IMR-90 (cell line): ENCODE measurements around the gene GGCT. TPM values are rescaled to one million over a fixed set of nuclear protein-coding genes. Genes with fewer than 3 reads are reported as not detected.

Experiments used
- ATAC-seq: fragments of 200-7000 bp; cut with Tn5 transposase; 2 replicates; pipeline ENCODE4 v1.9.1; 2020; ENCODE audit warnings: low read depth, mild to moderate bottlenecking, moderate library complexity
- BruUV-seq: library from RNA; stranded (reverse); fragments of 400-500 nt; replicated peaks from 2 replicates; lab custom pipeline; 2021; lab: Mats Ljungman, UMichigan
- CTCF ChIA-PET: fragments of 300-600 bp; formaldehyde crosslinking; extraction: SDS; loops from one replicate; lab custom pipeline; 2021; ENCODE audit warnings: antibody characterized with exemption; lab: Yijun Ruan, JAX
- POLR2A ChIA-PET: fragments of 300-600 bp; sonication (Branson Sonifier 250); formaldehyde crosslinking; loops from one replicate; lab custom pipeline; 2022; ENCODE audit warnings: antibody characterized with exemption; ENCODE audit not compliant: unreplicated experiment; lab: Charles Lee
- DNase-seq: peaks from one replicate; pipeline ENCODE4 v3.0.0; 2013
- H2AFZ ChIP-seq: replicated peaks from 2 replicates; pipeline ENCODE3; 2013; ENCODE audit warnings: low read length, mild to moderate bottlenecking; ENCODE audit not compliant: poor library complexity
- H2AK5ac ChIP-seq: 2 replicates; pipeline ENCODE4 v1.6.1; 2013; ENCODE audit warnings: low read depth, low read length, inconsistent platforms
- H2AK9ac ChIP-seq: replicated peaks from 2 replicates; pipeline ENCODE3; 2013; ENCODE audit warnings: mild to moderate bottlenecking, low read depth, low read length, moderate library complexity; ENCODE audit not compliant: poor library complexity
- H2BK120ac ChIP-seq: 2 replicates; pipeline ENCODE4 v1.6.1; 2013; ENCODE audit warnings: low read depth, low read length, inconsistent platforms
- H2BK15ac ChIP-seq: 3 replicates; pipeline ENCODE4 v1.6.1; 2013; ENCODE audit warnings: low read depth, low read length, inconsistent platforms
- H2BK20ac ChIP-seq: 2 replicates; pipeline ENCODE4 v1.6.1; 2013; ENCODE audit warnings: low read depth, mild to moderate bottlenecking, inconsistent platforms, low read length, moderate library complexity
- H2BK5ac ChIP-seq: 2 replicates; pipeline ENCODE4 v1.6.1; 2013; ENCODE audit warnings: mild to moderate bottlenecking, low read depth, low read length, inconsistent platforms; ENCODE audit not compliant: poor library complexity, severe bottlenecking
- H3K14ac ChIP-seq: replicated peaks from 2 replicates; pipeline ENCODE4 v1.6.1; 2013; ENCODE audit warnings: low read depth, low read length, inconsistent platforms
- H3K18ac ChIP-seq: 2 replicates; pipeline ENCODE4 v1.6.1; 2013; ENCODE audit warnings: low read depth, low read length, control low read depth
- H3K23ac ChIP-seq: 2 replicates; pipeline ENCODE4 v1.6.1; 2013; ENCODE audit warnings: low read depth, low read length, inconsistent platforms
- H3K27ac ChIP-seq: 2 replicates; pipeline ENCODE4 v1.5.1; 2013; ENCODE audit warnings: mild to moderate bottlenecking, control low read depth, low read length; ENCODE audit not compliant: insufficient read depth
- H3K27me3 ChIP-seq: 2 replicates; pipeline ENCODE4 v1.6.1; 2013; ENCODE audit warnings: low read length; ENCODE audit not compliant: control insufficient read depth, insufficient read depth
- H3K36me3 ChIP-seq: 2 replicates; pipeline ENCODE4 v1.6.1; 2013; ENCODE audit warnings: low read length, mixed read lengths; ENCODE audit not compliant: control insufficient read depth, insufficient read depth
- H3K4ac ChIP-seq: 2 replicates; pipeline ENCODE4 v1.6.1; 2013; ENCODE audit warnings: low read depth, low read length, inconsistent platforms
- H3K4me1 ChIP-seq: 2 replicates; pipeline ENCODE4 v1.6.1; 2013; ENCODE audit warnings: low read length, mixed read lengths; ENCODE audit not compliant: control insufficient read depth, insufficient read depth
- H3K4me2 ChIP-seq: 2 replicates; pipeline ENCODE4 v1.6.1; 2013; ENCODE audit warnings: low read depth, mild to moderate bottlenecking, control low read depth, low read length, moderate library complexity
- H3K4me3 ChIP-seq: 2 replicates; pipeline ENCODE4 v1.5.1; 2013; ENCODE audit warnings: low read depth, mild to moderate bottlenecking, control low read depth, low read length, moderate library complexity; ENCODE audit not compliant: insufficient read depth
- H3K56ac ChIP-seq: 2 replicates; pipeline ENCODE4 v1.6.1; 2013; ENCODE audit warnings: low read length, inconsistent platforms; ENCODE audit not compliant: insufficient read depth; ENCODE audit errors: extremely low read depth
- H3K79me1 ChIP-seq, 2 experiments: 2 replicates each; pipeline ENCODE4 v1.6.1; 2013; ENCODE audit warnings: low read length in 2 of 2, inconsistent platforms in 1 of 2, low read depth in 1 of 2
- H3K9ac ChIP-seq: 2 replicates; pipeline ENCODE4 v1.6.1; 2013; ENCODE audit warnings: low read depth, low read length, control low read depth
- H3K9me1 ChIP-seq: 2 replicates; pipeline ENCODE4 v1.6.1; 2013; ENCODE audit warnings: low read length, inconsistent platforms; ENCODE audit not compliant: insufficient read depth
- H3K9me3 ChIP-seq: 2 replicates; pipeline ENCODE4 v1.6.1; 2013; ENCODE audit warnings: low read length; ENCODE audit not compliant: control insufficient read depth, insufficient read depth
- H4K20me1 ChIP-seq: 2 replicates; pipeline ENCODE4 v1.6.1; 2013; ENCODE audit warnings: low read length, inconsistent platforms; ENCODE audit not compliant: insufficient read depth
- H4K5ac ChIP-seq: 2 replicates; pipeline ENCODE4 v1.6.1; 2013; ENCODE audit warnings: mild to moderate bottlenecking, low read depth, low read length, control low read depth
- H4K8ac ChIP-seq, 2 experiments: 2 replicates each; pipeline ENCODE4 v1.6.1; 2013; ENCODE audit warnings: low read depth in 2 of 2, low read length in 2 of 2, control low read depth in 1 of 2, inconsistent platforms in 1 of 2
- H4K91ac ChIP-seq: 2 replicates; pipeline ENCODE4 v1.6.1; 2013; ENCODE audit warnings: low read depth, low read length, inconsistent platforms; ENCODE audit not compliant: insufficient read depth
- BHLHE40 ChIP-seq: fragments of 150-350 bp; IDR thresholded peaks from 2 replicates; pipeline ENCODE4 v1.6.1; 2016; ENCODE audit warnings: mild to moderate bottlenecking, low read depth, low read length
- CEBPB ChIP-seq: IDR thresholded peaks from 2 replicates; pipeline ENCODE4 v1.6.1; 2012; ENCODE audit warnings: low read depth, low read length, improper control_type of control experiment
- CHD1 ChIP-seq: IDR thresholded peaks from 2 replicates; pipeline ENCODE4 v1.6.1; 2012; ENCODE audit warnings: low read depth, low read length, improper control_type of control experiment
- CTCF ChIP-seq: conservative IDR thresholded peaks from 2 replicates; pipeline ENCODE4 v1.5.1; 2012; ENCODE audit warnings: mild to moderate bottlenecking, low read depth, low read length, improper control_type of control experiment
- ELK1 ChIP-seq: fragments of 150-350 bp; IDR thresholded peaks from 2 replicates; pipeline ENCODE4 v1.6.1; 2016; ENCODE audit warnings: low read depth, mild to moderate bottlenecking, low read length, moderate library complexity, borderline replicate concordance
- FOS ChIP-seq: fragments of 150-350 bp; IDR thresholded peaks from 2 replicates; pipeline ENCODE4 v1.6.1; 2016; ENCODE audit warnings: low read depth, low read length
- MAFK ChIP-seq: IDR thresholded peaks from 2 replicates; pipeline ENCODE4 v1.6.1; 2012; ENCODE audit warnings: low read depth, low read length, improper control_type of control experiment
- MAZ ChIP-seq: IDR thresholded peaks from 2 replicates; pipeline ENCODE4 v1.6.1; 2012; ENCODE audit warnings: low read depth, mild to moderate bottlenecking, low read length, improper control_type of control experiment, moderate library complexity, borderline replicate concordance
- MXI1 ChIP-seq: IDR thresholded peaks from 2 replicates; pipeline ENCODE4 v1.6.1; 2012; ENCODE audit warnings: low read depth, mild to moderate bottlenecking, low read length, moderate library complexity, borderline replicate concordance
- NFE2L2 ChIP-seq: fragments of 150-350 bp; IDR thresholded peaks from 2 replicates; pipeline ENCODE4 v1.6.1; 2016; ENCODE audit warnings: low read depth, mild to moderate bottlenecking, low read length
- POLR2A ChIP-seq: IDR thresholded peaks from 2 replicates; pipeline ENCODE4 v1.6.1; 2012; ENCODE audit warnings: mild to moderate bottlenecking, low read depth, low read length
- RAD21 ChIP-seq: IDR thresholded peaks from 2 replicates; pipeline ENCODE4 v1.6.1; 2012; ENCODE audit warnings: low read length, improper control_type of control experiment
- RCOR1 ChIP-seq: IDR thresholded peaks from 2 replicates; pipeline ENCODE4 v1.6.1; 2012; ENCODE audit warnings: mild to moderate bottlenecking, low read length, improper control_type of control experiment; ENCODE audit not compliant: insufficient replicate concordance
- RFX5 ChIP-seq: IDR thresholded peaks from 2 replicates; pipeline ENCODE4 v1.8.0; 2012; ENCODE audit warnings: low read depth, mild to moderate bottlenecking, low read length, moderate library complexity
- SMC3 ChIP-seq: fragments of 150-350 bp; IDR thresholded peaks from 2 replicates; pipeline ENCODE4 v1.6.1; 2016; ENCODE audit warnings: low read depth, mild to moderate bottlenecking, antibody characterized with exemption, low read length, moderate library complexity
- USF2 ChIP-seq: fragments of 150-350 bp; IDR thresholded peaks from 2 replicates; pipeline ENCODE4 v1.6.1; 2017; ENCODE audit warnings: mild to moderate bottlenecking, antibody characterized with exemption, low read length, low read depth
- WGBS, 2 experiments: methylation state at CpG; one replicate each; pipeline versions ENCODE4 v1.1.5 to v1.1.7; 2013; ENCODE audit warnings: missing lambda C conversion rate in 2 of 2; ENCODE audit not compliant: insufficient read length in 1 of 2; ENCODE audit errors: extremely low coverage in 2 of 2; 5-methylcytosine and 5-hydroxymethylcytosine counted together
- dilution Hi-C: fragments of 300-500 bp; cut with HindIII; formaldehyde crosslinking; loops from one replicate; pipeline ENCODE4 v1.14.3; 2018; ENCODE audit warnings: low sequenced_read_pairs; ENCODE audit not compliant: unreplicated experiment
- in situ Hi-C: fragments of 300-500 bp; cut with MboI; formaldehyde crosslinking; loops from 3 replicates; pipeline ENCODE4 v1.14.3; 2019; ENCODE audit warnings: low sequenced_read_pairs, inconsistent platforms, mixed read lengths
- intact Hi-C: fragments of 100-400 bp; cut with micrococcal nuclease; formaldehyde crosslinking; loops from 2 replicates; pipeline ENCODE4 v1.10.0; 2022
- polyA plus RNA-seq, 3 experiments: library from polyadenylated mRNA; depleted of rRNA; stranded (reverse); fragments of >200 nt; gene quantifications; 2 replicates each; pipeline ENCODE4 v1.2.3, GENCODE V29; 2012; ENCODE audit warnings: low replicate concordance in 1 of 3
- total RNA-seq: library from RNA; depleted of rRNA; stranded (reverse); fragments of >200 nt; gene quantifications from 2 replicates; pipeline ENCODE4 v1.2.3, GENCODE V29; 2012

GGCT gene
- total and polyA plus RNA-seq, 2 of the 4 experiments (the other 2 are of a cell fraction), result 12.0 to 18.6 TPM

- Histone ChIP-seq H2AK9ac (no peak overlapping the region), H3K56ac (no peak overlapping the region), H2BK15ac (no peak overlapping the region), H3K4ac (no peak overlapping the region), H3K9me1 (peaks cover 4% of the 10 kb centered on the region; the same call in 1 of the 2 replicates), H2AFZ (no peak overlapping the region), H3K9me3 (no peaks in the 10 kb centered on the region), H4K20me1 (no peaks in the 10 kb centered on the region), H2AK5ac (no peak overlapping the region), H3K4me1 (no peaks in the 10 kb centered on the region; the same call in 1 of the 2 replicates), H3K18ac (no peak overlapping the region), H3K4me3 (no peak overlapping the region), H3K14ac (no peak overlapping the region), H2BK120ac (no peak overlapping the region), H2BK20ac (no peak overlapping the region), H3K27me3 (no peaks in the 10 kb centered on the region), H3K79me1 (peaks cover 0 to 2% of the 10 kb centered on the region in 2 experiments; a peak in 1 of 4 replicates), H4K8ac (no peak overlapping the region), H3K9ac (no peak overlapping the region), H4K5ac (no peak overlapping the region), H3K4me2 (no peak overlapping the region), H3K36me3 (peaks cover 35% of the 10 kb centered on the region; the same call in 1 of the 2 replicates), H4K91ac (no peak overlapping the region), H3K23ac (no peak overlapping the region), H2BK5ac (no peak overlapping the region), H3K27ac (no peak overlapping the region)
- intact Hi-C loops (no loop called here), in situ Hi-C loops (no loop called here), dilution Hi-C loops (no loop called here)
- ChIA-PET POLR2A (no interaction called here), CTCF (no interaction called here)
- DNase-seq (no peak), ATAC-seq (no peak)
- 97% methylated on average over 4 of the region's 8 CpGs; no CpG with 5 or more reads in 1 of the 2 experiments for WGBS, 2 experiments
- TF ChIP-seq CEBPB (no peak), MAFK (no peak), SMC3 (no peak), FOS (no peak), USF2 (no peak), POLR2A (no peak), ELK1 (no peak), RAD21 (no peak), MXI1 (no peak), RFX5 (no peak), CHD1 (no peak), MAZ (no peak), BHLHE40 (no peak), RCOR1 (no peak), NFE2L2 (no peak), CTCF (no peak)
- BruUV-seq, result no TSS peak
Observed at GRCh38 chr7:30453016-30453415, 51.6 kb downstream of the GGCT start.
